ENCODE data around the gene SMIM23. TPM values are rescaled to one million over a fixed set of nuclear protein-coding genes. Genes with fewer than 3 reads are reported as not detected.

Gene SMIM23
- total and polyA plus RNA-seq, 2 donors (not counting 1 experiment from before 2014, with no cell fraction given), result not detected

DNA sequence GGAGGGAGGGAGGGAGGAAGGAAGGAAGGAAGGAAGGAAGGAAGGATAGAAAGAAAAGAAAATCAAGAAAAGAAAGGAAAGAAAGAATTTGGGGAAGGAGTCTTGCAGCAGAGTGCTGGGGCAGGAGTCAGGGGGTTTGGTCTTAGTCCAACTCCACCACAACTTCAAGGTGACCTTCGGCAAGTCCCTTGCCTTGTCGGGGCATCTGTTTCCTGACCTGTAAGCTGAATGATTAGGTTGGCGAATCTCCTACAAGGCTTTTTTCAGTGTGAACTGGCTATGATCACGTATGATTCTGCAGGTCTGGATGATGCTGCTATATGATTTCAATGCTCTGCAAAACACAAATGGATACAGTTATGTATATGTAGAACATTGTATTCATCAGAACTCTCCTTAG lies 20.1 kb downstream of the SMIM23 start:
- Histone ChIP-seq H3K27me3 (ENCODE audit: control insufficient read depth, insufficient read depth, low read length) (no peaks in the 10 kb centered on the region), H3K4me1 (ENCODE audit: control insufficient read depth, extremely low read depth, insufficient read depth, low read length) (no peaks in the 10 kb centered on the region), H3K36me3 (ENCODE audit: control insufficient read depth, insufficient read depth, low read length) (no peaks in the 10 kb centered on the region), H3K27ac (ENCODE audit: insufficient read depth, low read length) (no peak overlapping the region), H3K79me2 (ENCODE audit: control insufficient read depth, insufficient read depth, low read length) (no peaks in the 10 kb centered on the region), H3K9me3 (ENCODE audit: control insufficient read depth, insufficient read depth, low read depth, low read length) (no peaks in the 10 kb centered on the region), H4K20me1 (ENCODE audit: control insufficient read depth, extremely low read depth, insufficient read depth, low read length) (no peaks in the 10 kb centered on the region), H3K9ac (ENCODE audit: insufficient read depth, low read length) (no peak overlapping the region), H3K4me2 (ENCODE audit: extremely low read depth, insufficient read depth, low read length) (no peak overlapping the region), H2AFZ (ENCODE audit: low read length) (no peak overlapping the region), H3K4me3 (replicated peaks in 1 of 4; ENCODE audit: control extremely low read depth in 1 of 4, insufficient read depth in 1 of 4, low read depth in 3 of 4, low read length in 4 of 4) (no peak overlapping the region)
- no peak for DNase-seq (ENCODE audit: low read depth in 2 of 2)
- TF ChIP-seq EZH2 (IDR thresholded peaks at IDR 0.05; ENCODE audit: low read length, missing control alignments) (no peak), CTCF (conservative IDR thresholded peaks at IDR 0.05 in 1 of 2, IDR thresholded peaks at IDR 0.05 in 1 of 2; ENCODE audit: low read depth in 1 of 2, low read length in 2 of 2) (no peak)

DNA sequence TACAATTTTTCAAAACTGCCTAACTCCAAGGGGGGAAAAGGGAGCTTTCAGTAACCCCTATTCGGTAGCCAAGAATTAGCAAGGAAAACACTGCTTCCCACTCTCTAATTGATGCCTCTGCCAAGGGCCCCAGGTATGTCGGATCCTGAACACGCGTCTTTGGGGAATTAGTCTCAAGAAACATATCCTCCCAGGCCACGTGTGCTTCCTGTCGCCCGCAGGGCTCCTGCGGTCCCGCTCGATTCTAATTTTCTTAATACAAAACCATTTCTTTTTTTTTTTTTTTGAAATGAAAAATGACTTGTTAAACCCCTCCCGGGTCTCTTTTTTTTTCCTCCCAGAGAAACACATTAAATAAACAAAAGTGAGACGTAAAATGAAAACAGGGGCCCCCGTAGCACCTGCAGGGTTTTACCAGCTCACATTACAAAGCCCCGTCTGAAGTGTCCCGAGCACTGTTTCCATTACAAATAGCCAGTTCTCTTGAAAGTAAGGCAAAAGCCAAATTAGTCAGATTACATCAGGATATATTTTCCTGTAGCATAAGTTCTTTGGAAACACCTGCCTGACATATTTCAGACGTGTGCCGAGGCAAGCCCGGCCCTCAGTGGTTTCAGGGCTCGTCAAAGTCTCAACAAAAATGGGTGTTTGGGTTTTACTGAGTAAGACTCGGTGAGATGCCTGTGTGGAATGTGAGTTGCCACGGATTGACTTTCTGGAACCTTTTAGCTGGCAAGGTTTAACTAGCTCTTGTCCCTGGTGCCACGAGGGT lies 21.5 kb downstream of the SMIM23 start:
- Histone ChIP-seq H3K9ac (ENCODE audit: insufficient read depth, low read length) (no peak overlapping the region), H3K79me2 (ENCODE audit: control insufficient read depth, insufficient read depth, low read length) (no peaks in the 10 kb centered on the region), H4K20me1 (ENCODE audit: control insufficient read depth, extremely low read depth, insufficient read depth, low read length) (no peaks in the 10 kb centered on the region), H3K9me3 (ENCODE audit: control insufficient read depth, insufficient read depth, low read depth, low read length) (no peaks in the 10 kb centered on the region), H3K27me3 (ENCODE audit: control insufficient read depth, insufficient read depth, low read length) (no peaks in the 10 kb centered on the region), H3K4me3 (replicated peaks in 1 of 4; ENCODE audit: control extremely low read depth in 1 of 4, insufficient read depth in 1 of 4, low read depth in 3 of 4, low read length in 4 of 4) (no peak overlapping the region), H3K36me3 (ENCODE audit: control insufficient read depth, insufficient read depth, low read length) (no peaks in the 10 kb centered on the region), H3K4me1 (ENCODE audit: control insufficient read depth, extremely low read depth, insufficient read depth, low read length) (no peaks in the 10 kb centered on the region), H3K4me2 (ENCODE audit: extremely low read depth, insufficient read depth, low read length) (no peak overlapping the region), H3K27ac (ENCODE audit: insufficient read depth, low read length) (no peak overlapping the region), H2AFZ (ENCODE audit: low read length) (no peak overlapping the region)
- no peak for TF ChIP-seq CTCF (conservative IDR thresholded peaks at IDR 0.05 in 1 of 2, IDR thresholded peaks at IDR 0.05 in 1 of 2; ENCODE audit: low read depth in 1 of 2, low read length in 2 of 2)
- TF ChIP-seq EZH2 (IDR thresholded peaks at IDR 0.05; ENCODE audit: low read length, missing control alignments), result no peak
- DNase-seq (ENCODE audit: low read depth in 2 of 2), result peak; percentile 5 to 80

DNA sequence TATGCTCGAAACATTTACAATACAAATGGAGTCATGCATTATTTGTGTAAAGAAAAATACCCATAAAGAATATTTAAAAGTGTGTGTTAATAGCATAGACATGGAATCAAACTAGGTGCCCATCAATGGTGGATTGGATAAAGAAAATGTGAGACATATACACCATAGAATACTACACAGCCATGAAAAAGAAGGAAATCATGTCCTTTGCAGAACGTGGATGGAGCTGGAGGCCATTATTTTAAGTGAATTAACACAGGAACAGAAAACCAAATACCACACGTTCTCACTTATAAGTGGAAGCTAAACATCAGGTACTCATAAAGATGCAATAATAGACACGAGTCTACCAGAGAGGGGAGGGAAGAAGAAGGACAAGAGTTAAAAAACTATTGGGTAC lies 22.8 kb downstream of the SMIM23 start:
- H3K27ac ChIP-seq (ENCODE audit: insufficient read depth, low read length), result no peak overlapping the region
- no peak overlapping the region for H3K4me2 ChIP-seq (ENCODE audit: extremely low read depth, insufficient read depth, low read length)
- H4K20me1 ChIP-seq (ENCODE audit: control insufficient read depth, extremely low read depth, insufficient read depth, low read length), result no peaks in the 10 kb centered on the region
- no peak overlapping the region for H2AFZ ChIP-seq (ENCODE audit: low read length)
- no peaks in the 10 kb centered on the region for H3K4me1 ChIP-seq (ENCODE audit: control insufficient read depth, extremely low read depth, insufficient read depth, low read length)
- TF ChIP-seq EZH2 (IDR thresholded peaks at IDR 0.05; ENCODE audit: low read length, missing control alignments) (no peak), CTCF (conservative IDR thresholded peaks at IDR 0.05 in 1 of 2, IDR thresholded peaks at IDR 0.05 in 1 of 2; ENCODE audit: low read depth in 1 of 2, low read length in 2 of 2) (no peak)
- no peaks in the 10 kb centered on the region for H3K36me3 ChIP-seq (ENCODE audit: control insufficient read depth, insufficient read depth, low read length)
- no peak overlapping the region for H3K9ac ChIP-seq (ENCODE audit: insufficient read depth, low read length)
- H3K4me3 ChIP-seq (replicated peaks in 1 of 4; ENCODE audit: control extremely low read depth in 1 of 4, insufficient read depth in 1 of 4, low read depth in 3 of 4, low read length in 4 of 4), result no peak overlapping the region
- H3K27me3 ChIP-seq (ENCODE audit: control insufficient read depth, insufficient read depth, low read length), result no peaks in the 10 kb centered on the region
- no peaks in the 10 kb centered on the region for H3K79me2 ChIP-seq (ENCODE audit: control insufficient read depth, insufficient read depth, low read length)
- no peaks in the 10 kb centered on the region for H3K9me3 ChIP-seq (ENCODE audit: control insufficient read depth, insufficient read depth, low read depth, low read length)
- no peak for DNase-seq (ENCODE audit: low read depth in 2 of 2)

Measured in fibroblast of lung (primary cell).